ENCODE measurements around the gene SLC35A1. TPM values are rescaled to one million over a fixed set of nuclear protein-coding genes. Genes with fewer than 3 reads are reported as not detected.
"Not testable (repeated sequence)": the region's sequence is repeated elsewhere in the genome, so short reads cannot be mapped to it uniquely, and the experiment has no call there.

The SLC35A1 gene
- total RNA-seq = 9.8 TPM
- long read RNA-seq, transcript SLC35A1-201 (8 exons, 1,851 nt) = major isoform, 19 of 22 reads
- long read RNA-seq, partial matches to known transcripts = 0 of 22 reads
- long read RNA-seq, other reads (novel, unspliced or antisense) = 3 of 22 reads

GRCh38 chr6:87472525-87473418, at the start of gene SLC35A1:
Gene SLC35A1 (plus strand): TSS chr6:87472974. CDS start chr6:87473004, 30 bp downstream.
- intact Hi-C loops (cut with DNase I) = loop anchor here (10.0 kb wide), 1 partner anchor 318 kb away; the partner anchor contains the start of gene ZNF292
- ATAC-seq (ENCODE audit: poor library complexity) (peak; percentile 100), DNase-seq (peak; percentile 92)

GRCh38 chr6:87426789-87427188, 46.0 kb upstream of the SLC35A1 start:
- no peak for ATAC-seq (ENCODE audit: poor library complexity)
- intact Hi-C loops (cut with DNase I) = no loop called here
- no peak for DNase-seq

GRCh38 chr6:87430499-87430898, 42.3 kb upstream of the SLC35A1 start:
- no peak for ATAC-seq (ENCODE audit: poor library complexity)
- no peak for DNase-seq
- intact Hi-C loops (cut with DNase I) = no loop called here

- DNase-seq = no peak
- ATAC-seq (ENCODE audit: poor library complexity) = no peak
- intact Hi-C loops (cut with DNase I) = no loop called here
These were observed 41.5 kb upstream of the SLC35A1 start for GRCh38 chr6:87431263-87431662.

- ATAC-seq (ENCODE audit: poor library complexity) (peak; percentile 68), DNase-seq (no peak)
- intact Hi-C loops (cut with DNase I) = no loop called here
These were observed 36.3 kb upstream of the SLC35A1 start for GRCh38 chr6:87436435-87436834.

GRCh38 chr6:87441711-87442110, 31.1 kb upstream of the SLC35A1 start:
- intact Hi-C loops (cut with DNase I) = no loop called here
- DNase-seq (no peak), ATAC-seq (ENCODE audit: poor library complexity) (no peak)

- no peak for DNase-seq
- intact Hi-C loops (cut with DNase I) = no loop called here
- ATAC-seq (ENCODE audit: poor library complexity) = no peak
These were observed 28.4 kb upstream of the SLC35A1 start for GRCh38 chr6:87444362-87444761.

- DNase-seq (no peak), ATAC-seq (ENCODE audit: poor library complexity) (no peak)
- intact Hi-C loops (cut with DNase I) = no loop called here
These were observed 7.7 kb upstream of the SLC35A1 start for GRCh38 chr6:87465051-87465450.

GRCh38 chr6:87473419-87473903, 687 bp downstream of the SLC35A1 start:
- intact Hi-C loops (cut with DNase I) = loop anchor here (10.0 kb wide), 1 partner anchor 319 kb away; the partner anchor contains the start of gene ZNF292
- DNase-seq (no peak), ATAC-seq (ENCODE audit: poor library complexity) (peak; percentile 87)

GRCh38 chr6:87481931-87482330, 9.2 kb downstream of the SLC35A1 start:
- intact Hi-C loops (cut with DNase I) = no loop called here
- DNase-seq (no peak), ATAC-seq (ENCODE audit: poor library complexity) (no peak)

GRCh38 chr6:87482366-87482765, 9.6 kb downstream of the SLC35A1 start:
- intact Hi-C loops (cut with DNase I) = no loop called here

GRCh38 chr6:87483929-87484328, 11.2 kb downstream of the SLC35A1 start:
- intact Hi-C loops (cut with DNase I) = no loop called here
- ATAC-seq (ENCODE audit: poor library complexity) (no peak), DNase-seq (no peak)

More at GRCh38 chr6:87482366-87482765, 9.6 kb downstream of the SLC35A1 start:
- no peak for ATAC-seq (ENCODE audit: poor library complexity)
- no peak for DNase-seq

- no peak for DNase-seq
- intact Hi-C loops (cut with DNase I) = no loop called here
- no peak for ATAC-seq (ENCODE audit: poor library complexity)
These were observed 11.7 kb downstream of the SLC35A1 start for GRCh38 chr6:87484491-87484890.

GRCh38 chr6:87487555-87487954, 14.8 kb downstream of the SLC35A1 start:
- DNase-seq (no peak), ATAC-seq (ENCODE audit: poor library complexity) (no peak)
- intact Hi-C loops (cut with DNase I) = no loop called here

- intact Hi-C loops (cut with DNase I); ATAC-seq (ENCODE audit: poor library complexity); DNase-seq: not testable (repeated sequence)
These were observed 16.6 kb downstream of the SLC35A1 start for GRCh38 chr6:87489326-87489725.

- intact Hi-C loops (cut with DNase I) = no loop called here
- no peak for ATAC-seq (ENCODE audit: poor library complexity)
These were observed 22.1 kb downstream of the SLC35A1 start for GRCh38 chr6:87494761-87495422.

GRCh38 chr6:87498048-87498447, 25.3 kb downstream of the SLC35A1 start:
- DNase-seq (no peak), ATAC-seq (ENCODE audit: poor library complexity) (no peak)
- intact Hi-C loops (cut with DNase I) = no loop called here

More at GRCh38 chr6:87494761-87495422, 22.1 kb downstream of the SLC35A1 start:
- no peak for DNase-seq

- DNase-seq = no peak
- intact Hi-C loops (cut with DNase I) = no loop called here
- ATAC-seq (ENCODE audit: poor library complexity) = no peak
These were observed 29.2 kb downstream of the SLC35A1 start for GRCh38 chr6:87501809-87502572.

GRCh38 chr6:87504441-87504840, 31.7 kb downstream of the SLC35A1 start:
- intact Hi-C loops (cut with DNase I) = no loop called here
- no peak for ATAC-seq (ENCODE audit: poor library complexity)
- no peak for DNase-seq
